ENCODE results near the gene HGFAC.
"Not testable (repeated sequence)": the region's sequence is repeated elsewhere in the genome, so short reads cannot be mapped to it uniquely, and the experiment has no call there.

The HGFAC gene

DNA sequence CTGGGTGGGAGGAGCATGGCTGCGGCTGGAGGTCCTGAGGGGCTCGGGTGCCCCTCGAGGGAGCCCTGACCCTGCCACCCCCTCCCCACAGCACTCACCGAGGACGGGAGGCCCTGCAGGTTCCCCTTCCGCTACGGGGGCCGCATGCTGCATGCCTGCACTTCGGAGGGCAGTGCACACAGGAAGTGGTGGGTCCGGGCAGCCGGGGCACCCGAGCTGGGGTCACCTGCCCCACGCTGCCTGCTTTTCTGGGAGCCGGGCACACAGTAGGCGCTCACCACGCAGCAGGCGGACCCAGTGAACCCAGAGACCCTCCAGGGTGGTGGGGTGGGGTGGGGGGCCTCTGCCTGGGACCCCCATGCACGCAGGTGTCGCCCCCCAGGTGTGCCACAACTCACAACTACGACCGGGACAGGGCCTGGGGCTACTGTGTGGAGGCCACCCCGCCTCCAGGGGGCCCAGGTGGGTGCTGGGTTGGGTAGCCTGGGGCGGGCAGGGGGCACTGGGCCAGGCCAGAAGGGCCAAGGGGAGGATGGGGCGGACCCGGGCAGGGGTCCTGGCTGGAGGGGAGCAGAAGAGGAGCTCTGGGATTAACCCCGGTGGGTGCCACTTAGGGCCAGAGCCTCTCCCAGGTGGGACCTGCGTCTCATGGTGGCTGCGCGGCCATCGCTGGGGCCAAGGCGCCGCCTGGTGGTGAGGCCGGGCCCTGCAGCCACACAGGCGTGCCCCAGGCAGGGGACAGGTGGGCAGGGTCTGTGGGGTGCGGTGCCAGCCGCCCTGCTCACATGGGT lies 1.4 kb downstream of the HGFAC start:
- peak; percentile 24 to 62 for DNase-seq (ENCODE audit: low read depth in 2 of 2)

DNA sequence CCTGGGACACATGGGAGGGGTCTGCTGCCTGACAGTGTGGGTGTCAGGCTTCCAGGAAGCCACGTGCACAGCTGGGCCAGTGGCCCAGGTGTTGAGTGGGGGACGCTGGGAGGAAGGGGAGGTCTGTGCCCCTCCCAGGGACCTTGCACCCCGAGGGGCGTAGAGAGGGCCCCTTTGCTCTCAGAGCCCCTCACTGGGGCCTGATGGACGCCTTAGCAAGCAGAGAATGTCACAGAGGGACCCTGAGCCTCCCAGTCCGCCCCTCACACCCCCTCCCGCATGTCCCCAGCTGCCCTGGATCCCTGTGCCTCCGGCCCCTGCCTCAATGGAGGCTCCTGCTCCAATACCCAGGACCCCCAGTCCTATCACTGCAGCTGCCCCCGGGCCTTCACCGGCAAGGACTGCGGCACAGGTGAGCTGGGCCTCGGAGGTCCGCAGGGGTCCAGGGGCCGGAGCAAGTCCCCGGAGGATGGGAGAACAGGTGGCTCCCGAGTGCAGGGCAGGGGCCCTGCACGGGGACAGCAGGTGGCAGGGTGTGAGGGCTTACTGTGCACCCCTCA lies 2.1 kb downstream of the HGFAC start:
- DNase-seq (ENCODE audit: low read depth in 2 of 2): no peak

DNA sequence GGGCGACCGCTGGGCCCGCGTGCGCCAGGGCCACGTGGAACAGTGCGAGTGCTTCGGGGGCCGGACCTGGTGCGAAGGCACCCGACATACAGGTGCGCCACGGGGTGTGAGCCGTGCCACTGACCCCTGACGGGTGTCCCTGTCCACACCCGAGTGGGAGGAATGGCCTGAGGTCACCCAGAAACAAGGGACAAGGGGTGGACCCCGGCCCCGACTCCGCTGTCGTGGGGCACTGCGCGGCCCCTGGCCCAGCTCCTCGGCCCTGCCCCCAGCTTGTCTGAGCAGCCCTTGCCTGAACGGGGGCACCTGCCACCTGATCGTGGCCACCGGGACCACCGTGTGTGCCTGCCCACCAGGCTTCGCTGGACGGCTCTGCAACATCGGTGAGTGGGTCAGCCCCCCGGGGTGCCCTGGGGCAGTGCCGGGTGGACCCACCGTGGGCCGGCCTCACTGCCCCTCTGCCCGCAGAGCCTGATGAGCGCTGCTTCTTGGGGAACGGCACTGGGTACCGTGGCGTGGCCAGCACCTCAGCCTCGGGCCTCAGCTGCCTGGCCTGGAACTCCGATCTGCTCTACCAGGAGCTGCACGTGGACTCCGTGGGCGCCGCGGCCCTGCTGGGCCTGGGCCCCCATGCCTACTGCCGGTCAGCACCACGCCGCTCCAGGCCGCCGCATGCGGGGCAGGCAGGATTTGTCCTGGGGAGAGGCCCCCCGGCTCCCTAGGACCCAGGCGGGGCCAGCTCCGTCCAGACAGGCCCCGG lies 2.8 kb downstream of the HGFAC start:
- DNase-seq (ENCODE audit: low read depth in 2 of 2): no peak

DNA sequence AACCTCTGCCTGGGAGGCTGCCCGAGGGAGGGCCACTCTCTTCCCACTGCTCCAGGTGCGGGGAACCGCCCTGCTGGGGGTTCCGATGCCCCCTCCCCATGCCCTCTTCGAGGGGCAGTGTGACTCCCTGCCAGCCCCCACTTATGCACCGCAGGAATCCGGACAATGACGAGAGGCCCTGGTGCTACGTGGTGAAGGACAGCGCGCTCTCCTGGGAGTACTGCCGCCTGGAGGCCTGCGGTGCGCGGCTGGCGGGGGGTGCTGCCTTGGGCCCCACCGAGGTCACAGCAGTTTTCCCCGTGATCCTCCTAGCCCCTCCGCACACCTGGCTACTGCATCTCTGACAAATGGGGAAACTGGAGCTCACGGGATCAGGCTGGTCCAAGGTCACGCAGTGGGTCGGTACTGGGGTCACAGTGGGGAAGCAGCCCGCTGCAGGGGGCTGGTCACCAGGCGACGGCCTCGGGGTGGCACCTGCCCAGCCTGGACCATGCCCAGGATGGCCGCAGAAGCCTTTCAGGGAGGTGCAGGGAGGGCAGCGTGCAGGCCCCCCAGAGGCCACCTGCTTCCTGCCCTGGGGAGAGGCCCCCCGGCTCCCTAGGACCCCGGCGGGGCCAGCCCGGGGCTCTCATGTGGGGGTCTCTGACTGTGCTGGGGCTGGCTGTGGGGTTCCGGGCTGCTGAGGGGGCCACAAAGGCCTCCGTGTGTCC lies 3.5 kb downstream of the HGFAC start:
- no peak for DNase-seq (ENCODE audit: low read depth in 2 of 2)

DNA sequence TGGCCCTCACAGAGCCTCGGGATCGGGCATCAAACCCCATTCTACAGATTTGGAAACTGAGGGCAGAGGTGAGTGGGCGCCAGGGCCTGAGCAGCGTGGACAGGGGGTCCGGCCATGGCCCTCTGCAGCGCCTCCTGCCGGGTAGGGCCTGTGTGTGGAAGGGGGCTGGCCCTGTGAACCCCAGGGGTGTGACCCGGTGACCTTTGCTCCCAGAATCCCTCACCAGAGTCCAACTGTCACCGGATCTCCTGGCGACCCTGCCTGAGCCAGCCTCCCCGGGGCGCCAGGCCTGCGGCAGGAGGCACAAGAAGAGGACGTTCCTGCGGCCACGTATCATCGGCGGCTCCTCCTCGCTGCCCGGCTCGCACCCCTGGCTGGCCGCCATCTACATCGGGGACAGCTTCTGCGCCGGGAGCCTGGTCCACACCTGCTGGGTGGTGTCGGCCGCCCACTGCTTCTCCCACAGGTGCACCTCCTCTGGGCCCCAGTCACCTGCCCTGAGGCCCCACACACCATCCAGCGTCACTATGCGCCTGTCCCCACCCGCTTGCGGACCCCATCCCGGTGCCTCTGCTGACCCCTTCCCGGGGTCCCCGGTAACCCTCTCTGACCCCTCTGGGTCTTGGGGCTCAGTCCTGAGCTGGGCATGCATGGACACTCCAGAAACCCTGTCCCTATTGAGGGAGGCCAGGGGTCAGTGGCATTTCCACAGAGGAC lies 4.2 kb downstream of the HGFAC start:
- DNase-seq (ENCODE audit: low read depth in 2 of 2): no peak

DNA sequence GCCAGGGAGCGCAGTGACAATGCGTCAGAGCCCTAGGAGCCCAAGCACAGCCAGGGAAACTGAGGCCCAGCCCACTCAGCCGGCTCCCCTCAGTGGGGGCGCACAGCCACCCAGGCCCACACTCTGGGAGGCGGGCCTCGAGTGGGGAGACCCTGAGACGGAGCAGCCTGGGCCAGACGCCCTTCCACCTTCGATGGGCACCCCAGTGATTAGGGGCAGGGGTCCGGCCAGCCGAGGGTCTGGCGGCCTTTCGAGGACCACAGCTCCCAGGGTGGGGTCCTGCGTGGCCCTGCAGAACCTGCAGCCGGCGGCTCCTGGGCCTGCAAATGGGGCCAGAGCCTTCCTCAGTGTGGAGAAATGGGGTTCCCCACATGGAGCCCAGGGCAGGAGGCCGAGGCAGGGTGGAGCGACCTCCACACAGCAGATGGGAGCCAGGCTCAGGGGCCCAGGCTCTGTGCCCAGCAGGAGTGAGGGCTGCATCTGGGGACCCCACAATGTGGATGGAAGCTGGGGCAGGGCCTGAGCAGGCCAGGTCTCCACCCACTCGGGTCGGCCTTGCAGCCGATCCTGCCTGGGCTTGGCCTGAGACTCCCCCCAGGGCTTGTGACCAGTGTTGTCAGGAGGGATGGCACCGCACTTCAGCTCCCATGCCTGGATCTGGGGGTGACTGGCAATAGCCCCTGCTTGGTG lies 5.0 kb downstream of the HGFAC start:
- no peak for DNase-seq (ENCODE audit: low read depth in 2 of 2)

DNA sequence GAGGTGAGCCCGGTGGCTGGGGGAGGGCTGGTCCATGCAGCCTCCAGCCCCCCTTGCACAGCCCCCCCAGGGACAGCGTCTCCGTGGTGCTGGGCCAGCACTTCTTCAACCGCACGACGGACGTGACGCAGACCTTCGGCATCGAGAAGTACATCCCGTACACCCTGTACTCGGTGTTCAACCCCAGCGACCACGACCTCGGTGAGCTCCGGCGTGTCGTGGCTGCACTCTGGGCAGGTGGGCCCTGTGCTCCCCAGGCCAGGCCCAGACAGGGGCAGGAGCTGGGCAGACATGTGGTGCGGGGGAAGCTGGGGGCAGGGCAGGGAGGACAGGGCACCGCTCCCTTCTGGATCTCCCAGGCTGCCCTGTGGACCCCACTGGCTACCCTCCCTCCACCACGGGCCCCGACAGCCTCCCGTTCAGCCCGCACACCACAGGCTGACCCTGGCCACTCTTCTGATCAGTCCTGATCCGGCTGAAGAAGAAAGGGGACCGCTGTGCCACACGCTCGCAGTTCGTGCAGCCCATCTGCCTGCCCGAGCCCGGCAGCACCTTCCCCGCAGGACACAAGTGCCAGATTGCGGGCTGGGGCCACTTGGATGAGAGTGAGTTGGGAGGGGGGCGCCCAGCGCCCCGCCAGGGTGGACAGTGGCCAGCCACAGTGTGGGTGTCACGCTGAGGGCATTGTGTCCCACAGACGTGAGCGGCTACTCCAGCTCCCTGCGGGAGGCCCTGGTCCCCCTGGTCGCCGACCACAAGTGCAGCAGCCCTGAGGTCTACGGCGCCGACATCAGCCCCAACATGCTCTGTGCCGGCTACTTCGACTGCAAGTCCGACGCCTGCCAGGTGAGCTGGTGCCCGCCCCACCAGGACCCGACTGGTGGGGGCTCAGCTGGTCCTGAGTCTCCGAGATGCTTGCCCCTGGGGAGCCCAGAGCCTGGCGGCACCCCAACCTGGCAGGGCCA lies 5.9 kb downstream of the HGFAC start:
- no peak for DNase-seq (ENCODE audit: low read depth in 2 of 2)

DNA sequence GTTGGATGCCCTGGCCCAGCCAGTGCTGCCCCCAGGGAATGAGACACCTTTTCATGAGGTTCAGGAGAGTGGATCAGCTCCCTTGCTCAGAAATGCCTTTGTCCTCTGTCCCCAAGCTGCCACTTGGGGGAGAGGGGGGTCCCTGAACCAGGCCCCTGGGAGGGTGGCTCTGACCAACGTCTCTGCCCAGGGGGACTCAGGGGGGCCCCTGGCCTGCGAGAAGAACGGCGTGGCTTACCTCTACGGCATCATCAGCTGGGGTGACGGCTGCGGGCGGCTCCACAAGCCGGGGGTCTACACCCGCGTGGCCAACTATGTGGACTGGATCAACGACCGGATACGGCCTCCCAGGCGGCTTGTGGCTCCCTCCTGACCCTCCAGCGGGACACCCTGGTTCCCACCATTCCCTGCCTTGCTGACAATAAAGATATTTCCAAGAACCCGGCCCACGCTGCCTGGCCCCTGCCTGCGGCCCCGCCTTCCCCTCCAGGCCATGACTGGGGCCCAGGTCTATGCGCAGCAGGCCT lies 7.3 kb downstream of the HGFAC start:
- DNase-seq (ENCODE audit: low read depth in 2 of 2): no peak

DNA sequence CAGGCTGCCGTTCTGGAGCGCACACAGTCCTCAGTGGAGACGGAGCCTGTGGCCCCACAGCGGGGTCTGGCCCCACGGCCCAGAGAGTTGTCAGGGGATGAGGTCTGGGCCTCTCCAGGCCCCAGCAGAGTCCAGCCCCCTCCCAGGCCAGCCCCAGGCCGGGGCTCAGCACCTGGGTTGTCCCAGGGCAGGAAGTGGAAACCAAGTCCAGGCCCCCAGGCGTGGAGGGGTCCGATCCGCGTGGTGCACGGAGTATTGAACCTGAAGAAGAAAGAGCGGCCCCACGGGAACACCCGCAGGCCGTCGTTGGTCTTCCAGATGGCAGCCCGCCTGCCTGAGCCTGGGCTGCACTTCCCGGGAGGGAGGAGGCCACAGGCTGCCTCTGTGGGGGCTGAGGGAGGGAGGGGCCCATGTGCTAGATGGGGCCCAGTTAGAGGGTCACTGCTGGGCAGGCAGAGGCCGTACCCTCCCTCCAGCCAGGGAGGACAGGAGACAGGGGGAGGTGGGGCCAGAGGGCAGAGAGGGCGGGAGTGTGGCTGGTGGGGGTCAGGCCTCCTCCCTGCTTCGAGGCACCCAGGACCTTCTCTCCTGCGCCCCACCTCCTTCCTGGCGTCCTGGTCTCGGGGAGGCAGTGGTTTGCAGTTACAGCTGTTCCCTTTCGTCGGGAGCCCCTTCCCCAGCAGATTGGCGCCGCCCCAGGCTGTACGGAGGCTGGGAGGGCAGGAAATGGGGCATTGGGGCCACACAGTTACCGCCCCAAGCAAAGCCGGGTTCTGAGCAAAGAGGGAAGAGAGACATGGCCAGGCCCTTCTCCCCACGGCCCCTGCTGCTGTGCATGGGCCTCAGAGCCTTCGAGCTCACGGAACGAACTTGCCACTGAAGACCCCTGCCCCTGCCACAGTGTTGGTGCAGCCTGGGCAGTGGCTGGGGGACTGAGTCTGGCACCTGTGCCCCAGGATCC lies 8.1 kb downstream of the HGFAC start:
- DNase-seq (ENCODE audit: low read depth in 2 of 2): no peak

DNA sequence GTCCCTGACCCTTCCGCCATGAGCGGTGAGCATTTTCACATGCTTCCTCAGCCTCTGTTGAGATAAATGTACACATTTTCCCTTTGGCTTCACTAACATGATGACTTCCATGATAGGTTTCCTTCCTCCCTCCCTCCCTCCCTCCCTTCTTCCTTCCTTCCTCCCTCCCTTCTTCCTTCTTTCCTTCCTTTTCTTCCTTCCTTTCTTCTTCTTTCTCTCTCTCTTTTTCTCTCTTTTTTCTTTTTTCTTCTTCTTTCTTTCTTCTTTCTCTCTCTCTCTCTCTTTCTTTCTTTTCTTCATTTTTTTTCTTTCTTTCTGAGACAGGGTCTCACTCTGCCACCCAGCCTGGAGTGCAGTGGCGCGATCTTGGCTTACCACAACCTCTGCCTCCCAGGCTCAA lies 8.9 kb downstream of the HGFAC start:
- DNase-seq (ENCODE audit: low read depth in 2 of 2): no peak

DNA sequence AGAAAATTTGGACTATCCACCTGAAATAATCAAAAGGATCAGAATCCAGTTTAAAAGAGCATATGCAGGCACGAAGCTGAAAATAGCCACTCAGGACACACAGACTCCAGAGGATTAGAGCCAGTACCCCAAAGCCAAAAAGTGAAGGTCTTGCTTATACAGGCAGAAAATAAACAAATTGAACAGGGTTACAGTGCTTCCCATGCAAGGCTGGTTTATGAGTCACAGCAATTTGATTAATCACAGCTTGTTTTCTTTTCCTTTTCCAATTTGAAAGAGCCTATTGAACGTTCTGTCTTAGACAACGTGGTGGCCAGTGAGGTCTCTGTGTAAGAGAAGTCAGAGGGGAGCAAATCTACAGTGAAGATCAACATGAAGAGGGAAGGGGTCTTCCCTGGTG lies 10.2 kb downstream of the HGFAC start:
- no peak for DNase-seq (ENCODE audit: low read depth in 2 of 2)

DNA sequence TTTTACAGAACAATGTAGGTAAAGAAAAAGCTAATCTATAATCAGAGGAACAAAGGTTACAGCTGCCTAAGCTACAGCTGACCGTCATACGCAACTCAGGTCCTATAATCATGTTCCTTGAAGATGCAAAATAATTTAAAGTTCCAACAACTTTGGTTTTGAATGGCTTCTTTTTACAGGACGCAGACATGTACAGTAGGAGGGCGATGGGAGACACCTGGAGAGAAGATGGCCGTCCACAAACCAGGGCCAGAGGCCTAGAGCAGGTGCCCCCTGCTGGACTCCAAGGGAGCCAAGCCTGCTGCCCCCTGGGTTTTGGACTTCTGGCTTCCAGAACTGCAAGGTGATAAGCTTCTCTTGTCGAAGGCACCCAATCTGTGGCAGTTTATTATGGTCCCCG lies 10.6 kb downstream of the HGFAC start:
- DNase-seq (ENCODE audit: low read depth in 2 of 2): no peak

DNA sequence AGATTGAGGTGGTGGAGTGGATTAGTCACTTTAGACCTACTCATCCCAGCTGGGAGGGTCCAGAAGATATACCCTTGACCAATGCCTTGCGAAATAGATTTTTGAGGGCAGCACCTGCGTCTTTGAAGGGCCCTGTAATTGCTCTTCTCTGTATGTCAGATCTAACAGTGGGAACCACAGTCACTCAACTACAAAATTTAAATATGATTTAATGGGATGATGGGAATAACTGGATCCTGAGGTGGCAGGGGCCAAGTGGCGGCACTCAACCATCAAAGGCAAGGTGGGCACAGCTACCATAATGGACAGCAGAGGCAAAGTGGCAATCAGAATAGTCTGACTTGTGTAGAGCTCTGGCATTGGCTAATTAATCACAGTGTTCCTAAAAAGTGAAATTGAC lies 13.8 kb downstream of the HGFAC start:
- DNase-seq (ENCODE audit: low read depth in 2 of 2): not testable (repeated sequence)

DNA sequence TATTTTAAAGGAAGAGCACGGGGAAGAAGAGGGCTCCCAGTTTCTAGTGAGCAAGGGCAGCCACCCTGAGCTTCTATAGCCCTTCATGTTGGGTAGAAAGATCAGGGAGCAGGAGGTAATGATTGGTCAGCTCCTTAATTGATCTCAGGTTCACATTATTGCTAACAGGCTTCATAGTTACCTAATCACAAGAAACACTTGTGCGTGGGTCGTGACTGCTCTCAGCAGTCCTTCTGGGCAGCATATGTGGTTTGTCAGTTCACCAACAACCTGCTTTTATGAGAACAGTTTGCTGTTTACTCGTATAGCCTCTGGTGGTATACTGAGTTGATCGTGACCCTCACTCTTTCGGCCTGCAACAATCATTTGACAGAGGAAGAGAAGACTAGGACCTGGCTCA lies 16.6 kb downstream of the HGFAC start:
- no peak for DNase-seq (ENCODE audit: low read depth in 2 of 2)

DNA sequence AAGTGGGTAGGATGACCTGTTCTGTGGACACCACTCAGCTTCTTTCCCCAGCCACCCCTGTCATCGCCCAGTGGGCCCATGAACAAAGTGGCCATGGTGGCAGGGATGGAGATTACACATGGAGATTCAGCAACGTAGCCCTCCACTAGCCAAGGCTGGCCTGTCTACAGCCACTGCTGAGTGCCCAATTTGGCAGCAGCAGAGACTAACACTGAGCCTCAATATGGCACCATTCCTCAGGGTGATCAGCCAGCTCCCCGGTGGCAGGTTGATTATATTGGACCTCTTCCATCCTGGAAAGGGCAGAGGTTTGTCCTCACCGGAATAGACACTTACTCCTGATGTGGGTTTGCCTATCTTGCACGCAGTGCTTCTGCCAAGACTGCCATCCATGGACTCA lies 17.4 kb downstream of the HGFAC start:
- DNase-seq (ENCODE audit: low read depth in 2 of 2): not testable (repeated sequence)

DNA sequence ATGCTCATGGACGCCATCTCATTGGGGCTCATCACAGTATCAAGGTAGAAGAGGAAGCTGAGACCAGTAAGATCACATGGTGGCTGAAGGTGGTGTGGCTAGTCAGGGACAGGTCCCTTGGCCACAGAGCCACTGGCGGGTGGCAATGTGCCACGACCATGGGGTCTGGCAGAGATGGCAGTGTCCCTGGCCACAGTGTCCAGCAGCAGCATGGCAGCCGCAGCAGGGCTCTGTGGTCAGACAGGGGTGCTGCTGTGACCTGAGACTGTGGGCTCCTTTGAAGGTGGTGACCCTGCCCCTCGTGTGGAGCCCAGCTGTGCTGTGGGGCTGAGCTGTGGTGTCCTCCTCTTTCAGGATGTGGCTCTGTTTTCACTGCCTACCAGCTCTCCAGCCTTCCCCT lies 19.2 kb downstream of the HGFAC start:
- no peak for DNase-seq (ENCODE audit: low read depth in 2 of 2)

DNA sequence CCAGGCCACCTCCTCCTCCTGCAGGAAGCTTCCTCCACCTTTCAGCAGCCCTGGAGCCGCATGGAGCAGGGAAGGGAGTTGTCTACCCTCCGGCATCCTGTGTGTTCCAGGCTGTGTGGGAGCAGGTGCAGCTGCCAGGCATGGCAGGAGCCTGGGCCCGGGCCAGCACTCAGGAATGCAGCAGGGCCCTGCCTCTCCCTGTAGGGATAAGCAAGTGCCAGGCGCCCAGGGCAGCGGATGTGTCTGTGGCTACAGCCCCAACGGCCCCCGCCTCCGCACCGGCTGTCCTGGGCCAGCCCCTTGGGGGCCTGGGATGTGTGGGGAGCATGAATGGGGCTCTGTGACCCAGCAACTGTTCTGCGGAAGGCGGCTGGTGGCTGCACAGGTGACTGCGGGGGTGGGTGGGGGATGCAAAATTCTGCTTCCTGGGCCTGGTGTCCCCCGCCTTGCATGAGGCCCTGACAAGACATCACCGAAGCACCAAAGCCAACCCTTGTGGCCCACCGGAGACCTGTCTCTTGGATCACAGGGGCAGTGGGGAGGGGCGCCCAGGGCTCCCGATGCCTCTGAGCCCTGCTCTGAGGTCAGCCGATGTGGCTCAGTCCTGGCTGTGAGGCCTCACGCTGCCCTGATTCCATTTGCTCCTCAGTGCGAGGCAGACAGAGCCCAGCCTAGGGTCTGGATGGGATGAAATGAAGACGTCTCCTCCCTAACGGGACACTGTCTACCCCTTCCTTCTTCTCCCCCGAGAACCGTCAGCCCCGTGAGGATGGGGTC lies 19.9 kb downstream of the HGFAC start:
- DNase-seq (ENCODE audit: low read depth in 2 of 2): no peak

DNA sequence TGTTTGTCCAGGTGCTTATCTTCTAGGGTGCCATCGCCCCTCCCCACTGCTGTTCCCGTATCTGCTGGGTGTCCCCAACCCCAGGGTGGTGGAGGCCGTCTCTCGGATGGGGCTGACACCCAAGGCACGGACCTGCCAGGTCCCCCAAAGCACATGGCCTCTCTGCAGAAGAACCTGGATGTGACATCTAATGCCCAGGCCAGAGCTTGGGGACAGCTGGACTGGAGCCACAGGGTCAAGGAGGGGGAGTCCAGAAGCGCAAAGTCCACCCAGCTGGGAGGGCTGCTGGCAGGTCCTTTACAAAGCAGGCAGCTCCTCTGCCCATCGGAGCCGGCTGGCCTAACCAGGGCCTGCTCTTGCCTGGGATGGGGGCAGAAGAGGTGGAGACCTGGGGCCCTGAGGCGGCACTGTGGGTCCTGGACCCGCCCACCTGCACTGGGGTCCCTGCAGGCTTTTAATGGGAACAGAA lies 20.6 kb downstream of the HGFAC start:
- DNase-seq (ENCODE audit: low read depth in 2 of 2): no peak

Data from stimulated activated CD4-positive, alpha-beta T cell treated with anti-CD3 and anti-CD28 coated beads, Interleukin-15, amount 100 ng/mL, for 48 hours (primary cell).